Mucosa of rectum (tissue), 2 donors: ENCODE results near the gene COL1A1.

ENCODE experiments used
- H3K27ac ChIP-seq, 2 donors: one replicate each; pipeline ENCODE4 v1.7.0; 2013; ENCODE audit warnings: inconsistent platforms in 2 of 2, low read depth in 2 of 2, low read length in 2 of 2
- H3K27me3 ChIP-seq, 2 donors: one replicate each; pipeline ENCODE4 v1.7.0; 2013; ENCODE audit warnings: low read length in 2 of 2; ENCODE audit not compliant: control insufficient read depth in 2 of 2, insufficient read depth in 2 of 2
- H3K36me3 ChIP-seq, 2 donors: one replicate each; pipeline ENCODE4 v1.7.0; 2013; ENCODE audit warnings: low read length in 2 of 2; ENCODE audit not compliant: control insufficient read depth in 2 of 2, insufficient read depth in 2 of 2
- H3K4me1 ChIP-seq, 2 donors: one replicate each; pipeline ENCODE4 v1.7.0; 2013; ENCODE audit warnings: low read length in 2 of 2, mild to moderate bottlenecking in 1 of 2; ENCODE audit not compliant: control insufficient read depth in 2 of 2, insufficient read depth in 2 of 2
- H3K4me3 ChIP-seq, 2 donors: one replicate each; pipeline ENCODE4 v1.7.0; 2013; ENCODE audit warnings: low read length in 2 of 2
- H3K9ac ChIP-seq, 2 donors: one replicate each; pipeline ENCODE4 v1.7.0; 2013; ENCODE audit warnings: low read length in 2 of 2, low read depth in 1 of 2, mild to moderate bottlenecking in 1 of 2
- H3K9me3 ChIP-seq, 2 donors: one replicate each; pipeline ENCODE4 v1.7.0; 2013; ENCODE audit warnings: low read length in 2 of 2; ENCODE audit not compliant: control insufficient read depth in 2 of 2
- donor health status: healthy.
- donor health status: Normal muscosa, but diverticular disease.

Gene COL1A1

DNA sequence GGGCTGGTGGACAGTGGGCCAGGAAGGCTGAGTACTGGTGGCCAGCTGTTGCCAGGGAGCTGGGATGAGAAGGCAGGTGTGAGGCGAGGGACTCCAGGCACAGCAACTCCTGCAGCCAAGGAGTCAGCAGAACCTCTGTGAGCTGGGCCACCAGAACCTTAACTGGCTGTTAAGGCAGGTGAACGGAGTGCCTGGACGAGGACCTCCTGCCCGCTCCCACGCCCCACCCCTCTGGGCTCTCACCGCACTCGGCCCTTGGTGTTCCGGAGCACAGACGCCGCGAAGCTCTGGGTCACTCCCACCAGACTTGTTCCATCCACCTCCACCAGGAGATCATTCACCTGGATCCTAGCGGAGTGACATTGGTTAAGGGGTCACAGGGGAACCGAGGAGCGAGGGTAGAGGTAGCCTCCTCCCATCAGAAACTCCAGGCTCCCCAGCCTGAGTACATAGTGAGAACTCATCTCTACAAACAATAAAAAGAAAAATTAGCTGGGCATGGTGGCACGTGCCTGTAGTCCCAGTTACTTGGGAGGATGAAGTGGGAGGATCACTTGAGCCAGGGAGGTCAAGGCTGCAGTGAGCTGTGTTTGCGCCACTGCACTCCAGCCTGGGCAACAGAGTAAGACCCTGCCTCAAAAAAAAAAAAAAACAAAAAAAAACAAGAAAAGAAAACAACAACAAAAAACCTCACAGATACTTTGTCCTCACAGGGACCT, 60.2 kb downstream of the COL1A1 start:
- Histone ChIP-seq H3K9ac (no peak overlapping the region), H3K9me3 (no peaks in the 10 kb centered on the region), H3K4me3 (no peak overlapping the region), H3K27ac (no peak overlapping the region), H3K36me3 (peaks cover 70 to 81% of the 10 kb centered on the region in 2 donors), H3K27me3 (no peaks in the 10 kb centered on the region), H3K4me1 (peaks cover 8 to 18% of the 10 kb centered on the region in 2 donors)

DNA sequence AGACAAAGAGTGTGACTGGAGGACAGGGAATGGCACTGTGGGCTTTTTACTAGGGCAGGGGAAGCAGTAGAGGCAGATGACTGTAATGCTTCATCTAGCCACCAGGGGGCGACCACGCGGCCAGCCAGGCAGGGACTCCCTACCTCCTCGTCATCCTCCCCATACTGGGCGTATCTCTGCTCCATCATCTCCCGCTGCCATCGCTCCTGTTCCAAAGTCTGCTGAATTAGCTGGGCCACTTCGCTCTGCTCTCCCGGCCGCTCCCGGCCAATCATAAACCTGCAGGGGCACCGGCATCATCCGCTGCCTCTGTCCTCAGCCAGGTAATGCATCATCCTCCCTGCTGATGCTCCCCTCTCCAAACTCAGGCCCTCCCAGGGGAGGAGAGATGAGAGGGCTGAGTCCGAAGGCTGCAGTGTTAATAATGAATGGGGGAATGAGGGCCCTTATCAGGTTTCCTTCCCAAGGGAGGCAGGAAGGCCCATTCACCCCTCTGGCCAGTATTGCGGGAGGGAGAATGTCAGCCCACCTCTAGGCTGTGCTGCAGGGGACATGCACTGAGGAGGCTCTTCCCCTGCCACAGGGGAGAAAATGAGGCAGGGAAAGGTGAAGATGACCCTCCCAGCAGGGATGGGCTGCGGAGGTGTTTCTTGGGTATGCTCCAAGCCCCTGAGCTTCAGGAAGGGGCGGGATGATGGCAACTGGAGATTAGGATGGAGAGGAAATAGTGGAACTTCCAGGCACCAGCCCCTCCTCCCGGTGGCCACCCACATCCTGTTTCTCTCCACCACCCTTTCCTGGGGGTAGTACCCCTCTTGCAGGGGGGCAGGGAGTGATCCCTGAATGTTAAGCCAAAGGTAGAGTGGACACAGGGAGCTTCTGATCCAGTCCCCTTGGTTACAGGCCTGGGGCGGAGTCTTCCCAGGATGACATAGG, 61.2 kb downstream of the COL1A1 start:
- Histone ChIP-seq H3K9me3 (no peaks in the 10 kb centered on the region), H3K36me3 (peaks cover 73 to 88% of the 10 kb centered on the region in 2 donors), H3K27ac (no peak overlapping the region), H3K9ac (no peak overlapping the region), H3K4me3 (peak overlapping the region in 1 of 2 donors; percentile 2), H3K4me1 (peaks cover 3 to 13% of the 10 kb centered on the region in 2 donors), H3K27me3 (no peaks in the 10 kb centered on the region)

DNA sequence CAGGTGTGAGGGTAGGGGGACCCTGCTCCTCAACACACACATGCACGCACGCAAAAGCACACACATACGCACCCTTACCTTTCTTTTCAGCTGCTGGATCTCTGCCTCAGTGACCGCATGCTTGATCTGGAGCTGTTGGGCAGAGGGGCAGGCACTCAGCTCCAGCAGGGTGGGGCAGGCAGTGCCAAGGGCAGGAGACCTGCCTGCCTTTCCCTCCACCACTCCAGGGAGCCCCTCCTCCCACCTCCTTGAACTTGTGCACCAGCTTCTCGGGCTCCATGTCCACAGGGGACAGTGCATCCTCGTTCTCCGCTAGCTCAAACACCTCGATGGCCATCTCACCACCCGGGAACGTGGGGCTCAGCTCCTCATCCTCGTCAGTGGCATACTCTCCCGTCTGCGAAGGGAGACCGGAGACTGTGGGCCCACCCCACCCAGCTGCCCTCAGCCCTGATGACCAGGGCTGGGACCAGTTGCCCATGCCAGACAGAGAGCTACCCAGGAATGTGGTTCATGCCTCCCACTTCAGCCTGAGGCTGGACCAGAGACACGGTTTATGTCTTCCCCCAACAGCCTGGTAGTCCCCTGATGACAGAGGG, 62.1 kb downstream of the COL1A1 start:
- Histone ChIP-seq H3K36me3 (peaks cover 67 to 84% of the 10 kb centered on the region in 2 donors), H3K4me3 (no peak overlapping the region), H3K27ac (no peak overlapping the region), H3K9me3 (no peaks in the 10 kb centered on the region), H3K9ac (no peak overlapping the region), H3K4me1 (peaks cover 3 to 9% of the 10 kb centered on the region in 2 donors), H3K27me3 (no peaks in the 10 kb centered on the region)

- Histone ChIP-seq H3K4me1 (peaks cover 3 to 7% of the 10 kb centered on the region in 2 donors), H3K4me3 (no peak overlapping the region), H3K9ac (no peak overlapping the region), H3K36me3 (peaks cover 57 to 64% of the 10 kb centered on the region in 2 donors), H3K9me3 (no peaks in the 10 kb centered on the region), H3K27ac (no peak overlapping the region), H3K27me3 (no peaks in the 10 kb centered on the region)
Measured at GRCh38 chr17:50137042-50137441, 64.4 kb downstream of the COL1A1 start.

DNA sequence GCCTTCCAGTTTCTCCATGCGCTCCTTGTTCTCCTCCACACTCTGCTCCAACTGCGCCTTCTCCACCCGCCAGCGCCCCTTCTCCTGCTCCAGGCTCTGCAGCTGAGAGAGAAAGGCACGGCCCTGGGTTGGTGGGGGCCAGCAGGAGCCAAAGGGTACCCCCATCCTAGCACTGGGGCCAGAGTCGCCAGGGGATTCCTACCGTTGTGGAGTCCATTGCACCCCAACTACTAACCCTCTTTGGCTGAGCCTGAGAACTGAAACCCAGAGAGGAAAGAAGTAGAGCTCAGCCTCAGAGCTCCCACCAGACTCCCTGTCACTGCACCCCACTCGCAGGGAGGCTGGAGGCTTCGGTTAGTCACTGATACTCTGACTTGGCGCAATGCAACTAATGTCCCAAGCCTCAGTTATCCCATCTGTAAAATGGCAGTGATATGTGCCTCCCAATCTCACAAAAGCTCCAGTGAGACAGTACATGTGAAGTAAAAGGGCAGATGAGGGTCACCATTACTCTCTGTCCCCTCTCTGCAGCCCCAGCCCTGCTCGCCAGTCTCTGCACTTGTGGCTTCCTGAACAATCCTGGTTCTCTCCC, 65.2 kb downstream of the COL1A1 start:
- no peak overlapping the region for H3K9ac ChIP-seq
- H3K9me3 ChIP-seq = no peaks in the 10 kb centered on the region
- H3K27ac ChIP-seq = no peak overlapping the region
- H3K27me3 ChIP-seq = no peaks in the 10 kb centered on the region
- peaks cover 0 to 7% of the 10 kb centered on the region in 2 donors for H3K4me1 ChIP-seq
- peaks cover 50 to 58% of the 10 kb centered on the region in 2 donors for H3K36me3 ChIP-seq
- no peak overlapping the region for H3K4me3 ChIP-seq

DNA sequence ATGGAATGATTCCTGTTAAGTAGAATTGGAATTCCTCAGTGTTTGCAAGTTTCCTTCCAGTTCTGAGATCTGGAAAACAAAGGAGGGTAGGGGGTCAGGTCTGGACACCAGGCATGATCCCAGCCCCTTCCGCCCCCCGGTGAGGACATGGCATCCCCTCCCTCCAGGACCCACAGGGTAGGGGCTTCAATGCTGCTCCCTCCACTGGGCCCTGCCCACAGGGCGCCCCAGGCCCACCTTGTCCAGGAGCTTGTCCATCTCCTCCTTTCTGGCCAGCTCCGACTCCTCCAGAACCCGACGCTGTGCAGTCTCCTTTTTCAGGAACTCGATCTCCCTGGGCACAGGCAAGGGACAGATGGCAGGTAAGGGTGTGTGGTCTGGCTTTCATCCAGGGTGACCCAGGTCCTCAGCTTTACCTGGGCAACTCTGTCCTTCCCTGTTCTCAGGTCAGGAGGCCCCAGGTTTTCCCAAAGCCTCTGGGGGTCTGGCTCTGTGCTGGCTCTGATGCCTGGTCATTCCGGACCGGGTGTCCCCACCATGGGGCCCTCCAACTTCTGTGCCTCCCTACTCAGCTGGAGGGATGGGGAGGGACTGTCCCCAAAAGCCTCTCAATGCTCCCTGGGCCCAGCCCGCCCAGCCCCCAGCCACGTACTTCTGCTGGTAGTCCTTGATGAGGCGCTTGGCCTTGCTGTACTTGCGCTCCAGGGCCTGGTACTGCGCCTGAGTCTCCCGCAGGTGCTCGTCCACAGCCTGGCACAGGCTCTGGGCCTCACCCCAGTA, 65.9 kb downstream of the COL1A1 start:
- peaks cover 0 to 5% of the 10 kb centered on the region in 2 donors for H3K4me1 ChIP-seq

GRCh38 chr17:50134206-50135110, 67.0 kb downstream of the COL1A1 start:
- Histone ChIP-seq H3K36me3 (peaks cover 41 to 44% of the 10 kb centered on the region in 2 donors), H3K9me3 (no peaks in the 10 kb centered on the region)

More for the DNA sequence above, 65.9 kb downstream of the COL1A1 start:
- peaks cover 43 to 51% of the 10 kb centered on the region in 2 donors for H3K36me3 ChIP-seq
- H3K27ac ChIP-seq = no peak overlapping the region
- no peak overlapping the region for H3K9ac ChIP-seq
- H3K27me3 ChIP-seq = peaks cover 4% of the 10 kb centered on the region in 2 donors
- no peak overlapping the region for H3K4me3 ChIP-seq
- no peaks in the 10 kb centered on the region for H3K9me3 ChIP-seq

DNA sequence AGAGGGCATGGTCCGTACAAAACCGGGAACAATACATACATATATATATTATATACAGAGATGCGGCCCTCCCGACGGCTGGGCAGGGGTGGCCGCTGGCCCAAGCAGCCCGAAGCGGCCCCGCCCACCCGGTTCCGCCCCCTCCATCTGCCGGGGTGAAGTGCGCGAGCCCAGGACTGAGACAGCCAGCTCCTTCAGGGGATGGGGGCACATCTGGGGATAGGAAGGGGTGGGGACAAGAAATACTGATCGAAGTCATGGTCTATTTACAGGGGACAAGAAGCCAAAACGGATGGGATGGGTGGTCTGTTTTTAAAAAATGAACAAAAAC, 67.7 kb downstream of the COL1A1 start:
- Histone ChIP-seq H3K36me3 (peaks cover 34 to 37% of the 10 kb centered on the region in 2 donors), H3K27ac (no peak overlapping the region), H3K4me1 (peaks cover 2 to 3% of the 10 kb centered on the region in 2 donors)

More at GRCh38 chr17:50134206-50135110, 67.0 kb downstream of the COL1A1 start:
- no peak overlapping the region for H3K27ac ChIP-seq
- peaks cover 4 to 5% of the 10 kb centered on the region in 2 donors for H3K27me3 ChIP-seq
- no peak overlapping the region for H3K9ac ChIP-seq
- no peaks in the 10 kb centered on the region for H3K4me1 ChIP-seq
- no peak overlapping the region for H3K4me3 ChIP-seq

More for the DNA sequence above, 67.7 kb downstream of the COL1A1 start:
- Histone ChIP-seq H3K27me3 (peaks cover 4 to 8% of the 10 kb centered on the region in 2 donors), H3K9me3 (no peaks in the 10 kb centered on the region), H3K4me3 (no peak overlapping the region), H3K9ac (no peak overlapping the region)
